ENCODE data around the gene EOLA1.
"Not testable (repeated sequence)": the region's sequence is repeated elsewhere in the genome, so short reads cannot be mapped to it uniquely, and the experiment has no call there.

The EOLA1 gene

GRCh38 chrX:149515954-149516602, 24.7 kb upstream of the EOLA1 start:
- no peak for ATAC-seq

- no peak for ATAC-seq
Measured at GRCh38 chrX:149516604-149517003, 24.2 kb upstream of the EOLA1 start.

DNA sequence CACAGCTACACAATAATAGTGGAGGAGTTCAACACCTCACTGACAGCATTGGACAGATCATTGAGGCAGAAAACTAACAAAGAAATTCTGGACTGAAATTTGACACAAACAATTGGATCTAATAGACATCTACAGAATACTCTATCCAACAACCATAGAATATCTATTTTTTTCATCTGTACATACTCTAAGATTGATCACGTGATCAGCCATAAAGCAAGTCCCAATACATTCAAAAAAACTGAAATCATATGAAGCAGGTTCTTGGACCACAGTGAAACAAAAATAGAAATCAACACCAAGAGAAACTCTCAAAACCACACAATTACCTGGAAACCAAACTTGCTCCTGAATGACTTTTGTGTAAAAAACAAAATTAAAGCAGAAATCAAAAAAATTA, 23.5 kb upstream of the EOLA1 start:
- no peak for ATAC-seq

GRCh38 chrX:149518236-149518635, 22.6 kb upstream of the EOLA1 start:
- ATAC-seq = no peak

DNA sequence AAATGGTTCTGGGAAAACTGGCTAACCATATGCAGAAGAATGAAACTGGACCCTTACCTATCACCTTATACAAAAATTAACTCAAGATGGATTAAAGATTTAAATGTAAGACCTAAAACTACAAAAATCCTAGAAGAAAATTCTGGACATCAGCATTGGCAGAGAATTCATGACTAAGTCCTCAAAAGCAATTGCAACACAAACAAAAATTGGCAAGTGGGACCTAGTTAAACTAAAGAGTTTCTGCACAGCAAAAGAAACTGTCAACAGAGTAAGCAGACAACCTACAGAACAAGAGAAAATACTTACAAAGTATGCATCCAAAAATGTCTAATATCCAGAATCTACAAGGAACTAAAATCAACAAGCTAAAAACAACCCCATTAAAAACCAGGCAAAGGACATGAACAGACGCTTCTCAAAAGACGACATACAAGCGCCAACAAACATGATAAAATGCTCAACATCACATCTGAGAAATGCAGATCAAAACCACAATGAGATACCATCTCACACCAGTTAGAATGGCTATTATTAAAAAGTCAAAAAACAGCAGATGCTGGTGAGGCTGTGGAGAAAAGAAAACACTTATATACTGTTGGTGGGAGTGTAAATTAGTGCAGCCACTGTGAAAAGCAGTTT, 20.1 kb upstream of the EOLA1 start:
- ATAC-seq = not testable (repeated sequence)

GRCh38 chrX:149521438-149521837, 19.4 kb upstream of the EOLA1 start:
- no peak for ATAC-seq

GRCh38 chrX:149522916-149523315, 17.9 kb upstream of the EOLA1 start:
- no peak for ATAC-seq

DNA sequence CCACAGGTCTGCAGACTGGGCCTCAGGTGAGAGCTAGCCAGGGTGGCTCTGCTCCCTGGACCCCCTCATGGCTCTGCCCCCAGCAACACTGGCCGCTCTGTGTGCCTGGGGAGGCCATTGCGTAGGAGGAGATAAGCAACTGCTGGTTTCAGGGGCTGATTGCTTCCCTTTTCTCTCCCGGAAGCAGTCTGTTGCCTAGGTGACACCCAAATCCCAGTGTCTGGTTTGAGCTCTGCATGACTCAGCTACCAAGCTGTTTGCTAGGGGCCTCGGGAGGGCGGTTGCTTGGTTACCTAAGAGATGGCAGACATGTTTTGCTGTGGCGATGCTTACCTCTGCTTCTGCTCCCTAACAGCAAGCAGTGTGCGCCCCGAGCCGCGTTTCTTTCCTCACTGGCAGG, 15.4 kb upstream of the EOLA1 start:
- peak; percentile 94 for ATAC-seq

DNA sequence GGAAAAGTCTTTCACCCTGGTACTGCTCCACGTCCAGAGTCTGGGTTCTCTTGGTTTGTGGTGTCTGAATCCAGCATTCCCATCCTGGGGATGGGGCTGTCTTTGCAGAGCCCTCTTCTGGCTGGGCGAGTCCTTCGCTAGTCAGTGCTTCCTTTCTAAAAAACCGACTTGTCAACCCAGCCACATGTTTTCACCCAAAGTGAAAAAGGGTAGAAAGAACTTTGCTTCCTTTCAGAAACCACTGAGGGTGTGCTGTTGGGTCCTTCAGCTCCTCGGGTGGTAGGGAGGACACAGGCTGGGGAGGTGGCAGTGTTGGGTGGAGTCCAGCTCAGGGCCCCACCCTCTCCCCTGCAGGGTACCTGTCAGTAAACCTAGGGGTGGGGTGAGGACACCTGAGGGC, 14.9 kb upstream of the EOLA1 start:
- peak; percentile 18 to 23 for ATAC-seq

DNA sequence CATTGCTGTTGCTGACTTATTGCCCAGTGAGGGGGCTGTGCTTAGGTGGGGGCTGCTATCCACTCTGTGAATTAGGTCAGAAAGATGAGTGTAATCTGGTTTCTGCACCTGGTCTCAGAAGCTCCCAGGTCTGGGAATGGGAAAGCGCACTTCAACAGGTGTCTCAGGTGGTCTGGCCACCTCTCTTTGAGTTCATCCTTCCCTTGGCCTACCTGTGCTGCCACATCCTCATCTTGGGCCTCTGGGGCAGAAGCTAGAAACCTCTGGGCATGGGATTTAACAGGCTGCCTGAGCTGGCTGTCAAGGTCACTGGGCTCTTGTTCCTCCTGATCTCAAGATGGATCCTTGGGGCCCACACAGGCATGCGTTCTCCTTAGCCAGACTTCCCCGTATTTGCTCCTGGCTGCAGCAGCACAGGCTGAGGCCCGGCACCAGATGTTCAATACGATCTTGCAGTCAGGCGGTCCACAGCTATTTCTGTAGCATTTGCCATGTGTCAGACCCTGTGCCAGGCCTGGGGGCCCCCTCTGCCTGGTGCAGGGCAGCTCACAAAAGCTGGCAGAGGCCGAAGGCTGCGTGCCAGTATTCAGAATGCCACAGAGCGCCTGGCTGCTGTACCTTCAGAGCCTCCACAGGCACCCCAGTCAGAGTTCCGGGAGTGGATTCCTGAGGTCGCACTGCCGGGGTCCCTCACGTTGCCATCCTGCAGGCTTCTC, 14.3 kb upstream of the EOLA1 start:
- not testable (repeated sequence) for ATAC-seq

DNA sequence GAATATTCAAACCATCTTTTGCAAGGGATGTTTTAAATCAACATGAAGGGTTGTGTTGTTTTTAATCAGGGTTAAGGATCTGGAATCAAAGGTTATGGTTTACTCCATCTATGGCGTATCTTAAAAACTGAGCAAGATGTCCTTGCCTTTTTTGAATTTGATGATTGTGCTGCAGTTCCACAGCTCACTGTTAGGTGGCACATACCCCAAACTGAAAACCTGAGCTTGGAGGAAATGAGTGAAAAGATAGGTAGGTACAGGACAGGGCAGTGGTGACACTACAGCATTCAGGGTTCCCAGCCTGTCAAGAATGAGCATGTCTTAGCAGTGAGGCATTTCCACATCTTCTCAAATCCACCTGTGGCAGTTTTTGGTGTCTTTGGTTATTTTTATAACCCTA, 13.1 kb upstream of the EOLA1 start:
- ATAC-seq = peak in 1 of 2 donors; percentile 37

DNA sequence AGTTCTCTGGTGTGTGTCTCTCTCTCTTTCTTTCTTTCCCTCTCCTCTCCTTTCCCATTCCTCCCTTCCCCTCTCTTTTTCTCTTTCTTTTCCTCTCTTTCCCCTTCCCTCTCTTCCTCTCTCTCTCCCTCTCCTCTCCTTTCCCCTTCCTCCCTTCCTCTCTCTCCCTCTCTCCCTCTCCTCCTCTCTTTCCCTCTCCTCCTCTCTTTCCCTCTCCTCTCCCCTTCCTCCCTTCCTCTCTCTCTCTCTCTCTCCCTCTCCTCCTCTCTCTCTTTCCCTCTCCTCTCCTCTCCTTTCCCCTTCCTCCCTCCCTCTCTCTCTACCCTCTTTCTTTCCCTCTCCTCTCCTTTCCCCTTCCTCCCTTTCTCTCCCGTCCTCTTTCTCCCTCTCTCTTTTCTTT, 12.4 kb upstream of the EOLA1 start:
- ATAC-seq = no peak

- ATAC-seq = peak; percentile 72 to 83
Measured at GRCh38 chrX:149531599-149531998, 9.2 kb upstream of the EOLA1 start.

DNA sequence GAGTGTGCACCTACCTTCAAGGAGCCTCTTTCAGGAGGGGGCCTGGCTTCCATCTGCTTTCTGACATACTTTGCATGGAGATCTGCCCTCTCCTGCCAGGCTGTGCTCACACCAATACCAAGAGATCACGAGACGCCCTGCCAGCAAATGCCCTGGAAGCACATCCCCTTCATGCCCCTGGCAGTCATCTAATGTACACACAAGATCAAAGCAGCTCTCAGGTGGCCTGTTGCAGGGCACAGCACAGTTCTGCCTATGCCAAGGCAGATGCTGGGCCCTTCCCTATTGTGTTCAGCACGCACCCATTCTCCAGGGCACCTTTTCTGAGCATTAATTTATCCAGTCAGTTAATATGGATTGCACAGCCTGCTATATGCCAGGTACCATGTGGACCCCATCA, 7.9 kb upstream of the EOLA1 start:
- not testable (repeated sequence) for ATAC-seq

- not testable (repeated sequence) for ATAC-seq
Measured at GRCh38 chrX:149533999-149534398, 6.8 kb upstream of the EOLA1 start.

GRCh38 chrX:149534926-149535602, 5.7 kb upstream of the EOLA1 start:
- not testable (repeated sequence) for ATAC-seq

DNA sequence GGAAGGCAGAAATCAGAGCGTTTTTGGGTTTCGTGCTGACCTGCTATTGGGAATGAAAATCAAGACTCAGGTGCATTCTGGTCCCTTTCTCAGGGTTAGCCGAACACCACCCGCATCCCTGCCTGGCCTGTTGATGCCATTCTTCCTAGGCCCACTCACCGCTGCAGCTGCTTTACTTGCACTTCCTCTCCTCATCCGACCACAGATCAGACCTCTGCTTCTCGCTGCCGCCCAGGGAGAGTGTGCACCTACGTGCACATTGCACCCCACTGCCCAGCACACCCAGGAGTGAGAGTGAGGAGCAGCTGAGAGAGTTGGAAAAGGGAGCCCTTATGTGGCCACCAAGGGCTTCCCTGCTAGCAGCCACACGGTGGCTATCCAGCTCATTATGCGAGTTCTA, 3.3 kb upstream of the EOLA1 start:
- not testable (repeated sequence) for ATAC-seq

DNA sequence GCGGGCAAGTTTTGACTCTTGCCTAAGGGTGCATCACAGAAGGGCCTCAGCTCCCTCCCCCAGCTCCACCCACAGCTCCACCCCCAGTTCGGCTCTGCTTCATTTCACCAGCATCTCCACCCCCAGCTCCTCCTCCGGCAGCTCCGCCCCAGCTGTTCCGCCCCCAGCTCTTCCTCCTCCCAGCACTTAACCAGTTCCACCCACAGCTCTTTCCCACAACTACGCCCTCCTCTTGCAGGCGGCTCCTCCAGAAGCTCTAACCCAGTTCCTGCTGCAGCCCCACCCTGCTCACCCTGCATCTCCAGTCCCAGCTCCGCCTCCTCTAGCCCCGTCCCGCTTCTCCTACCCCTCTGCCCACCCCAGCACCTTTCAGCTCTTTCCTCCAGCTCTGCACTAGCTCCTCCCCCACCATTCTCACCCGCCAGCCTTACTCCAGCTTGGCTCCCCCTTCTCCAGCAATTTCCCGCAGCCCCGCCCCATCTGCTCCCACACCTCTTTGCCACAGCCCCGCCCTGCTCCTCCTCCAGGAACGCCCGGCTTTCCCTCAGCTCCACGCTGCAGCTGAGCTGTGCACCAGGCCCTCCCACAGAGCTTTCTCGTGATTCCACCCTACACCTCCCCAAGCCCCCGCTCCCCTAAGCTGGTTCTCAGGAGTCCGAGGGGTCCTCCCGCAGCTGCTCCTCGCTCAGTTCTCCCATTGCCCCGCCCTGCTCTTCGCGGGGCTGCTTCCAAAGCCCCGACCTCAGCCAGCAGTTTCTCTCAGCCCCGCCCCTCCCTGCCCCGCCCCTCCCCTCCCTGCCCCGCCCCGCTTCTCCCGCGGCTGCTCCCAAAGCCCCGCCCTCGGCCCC, 1.3 kb upstream of the EOLA1 start:
- ATAC-seq = peak; percentile 44 to 55

DNA sequence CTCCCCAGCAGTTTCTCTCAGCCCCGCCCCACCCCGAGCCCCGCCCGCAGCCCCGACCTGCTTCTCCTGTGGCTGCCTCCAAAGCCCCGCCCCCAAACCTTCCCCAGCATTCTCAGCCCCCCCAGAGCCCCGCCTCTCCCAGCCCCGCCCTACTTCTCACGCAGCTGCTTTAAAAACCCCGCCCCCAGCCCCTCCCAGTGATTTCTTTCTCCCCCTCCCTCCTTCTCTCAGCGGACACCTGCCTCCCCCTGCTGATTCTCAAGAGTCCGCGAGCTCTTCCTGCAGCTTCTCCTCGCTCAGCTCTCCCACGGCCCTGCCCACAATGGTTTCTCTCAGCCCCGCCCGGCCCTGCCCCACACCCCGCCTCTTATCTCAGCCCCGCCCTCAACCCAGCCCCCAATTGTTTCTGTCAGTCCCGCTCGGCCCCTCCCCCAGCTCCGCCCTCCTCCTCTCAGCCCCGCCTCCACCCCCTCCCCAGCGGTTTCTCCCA, 636 bp upstream of the EOLA1 start:
- peak; percentile 43 to 44 for ATAC-seq

- no peak for ATAC-seq
Measured at GRCh38 chrX:149541521-149542047, 772 bp downstream of the EOLA1 start.

- ATAC-seq = not testable (repeated sequence)
Measured at GRCh38 chrX:149545545-149546543, 5.0 kb downstream of the EOLA1 start.

All from activated CD4-positive, CD25-positive, alpha-beta regulatory T cell treated with anti-CD3 and anti-CD28 coated beads, Interleukin-2, amount 50 U/mL, for 24 hours (primary cell).